Keratinocyte (primary cell): Measurements from ENCODE around the gene LRRC4. TPM values are rescaled to one million over a fixed set of nuclear protein-coding genes. Genes with fewer than 3 reads are reported as not detected.

Experiments used
- DNase-seq: peaks from one replicate; pipeline ENCODE4 v3.0.0-alpha.2; 2011; ENCODE audit warnings: low read depth, missing footprints, low spot score
- FAIRE-seq: peaks from 2 replicates; lab custom pipeline; 2011; peaks lifted over from hg19 to GRCh38; lab: Jason Lieb, UNC
- H2AFZ ChIP-seq: 2 replicates; pipeline ENCODE4 v1.6.0; 2012; ENCODE audit warnings: low read length, control low read depth, inconsistent platforms; ENCODE audit not compliant: control insufficient read depth
- H3K27ac ChIP-seq: 2 replicates; pipeline ENCODE4 v1.5.1; 2011; ENCODE audit warnings: low read length; ENCODE audit not compliant: control insufficient read depth, insufficient read depth
- H3K27me3 ChIP-seq: 3 replicates; pipeline ENCODE4 v1.6.0; 2011; ENCODE audit warnings: low read length; ENCODE audit not compliant: control insufficient read depth, insufficient read depth; ENCODE audit errors: extremely low read depth
- H3K36me3 ChIP-seq, 2 experiments: 2 replicates in 1 of 2; 3 replicates in 1 of 2; pipeline ENCODE4 v1.5.1; 2011; ENCODE audit warnings: low read length in 2 of 2, mild to moderate bottlenecking in 1 of 2; ENCODE audit not compliant: control insufficient read depth in 2 of 2, insufficient read depth in 2 of 2; ENCODE audit errors: extremely low read depth in 1 of 2
- H3K4me1 ChIP-seq: 3 replicates; pipeline ENCODE4 v1.5.1; 2011; ENCODE audit warnings: low read length; ENCODE audit not compliant: control insufficient read depth, insufficient read depth; ENCODE audit errors: extremely low read depth
- H3K4me2 ChIP-seq: 3 replicates; pipeline ENCODE4 v1.6.0; 2011; ENCODE audit warnings: low read depth, low read length; ENCODE audit not compliant: control insufficient read depth, insufficient read depth; ENCODE audit errors: extremely low read depth
- H3K4me3 ChIP-seq, 3 experiments: fragments of 200-600 bp in 1 of 3; sonication (generic) in 1 of 3; 2 replicates in 2 of 3; 3 replicates in 1 of 3; pipeline ENCODE4 v1.5.1; 2011 to 2016; ENCODE audit warnings: low read length in 3 of 3, mild to moderate bottlenecking in 3 of 3, control low read depth in 2 of 3, inconsistent platforms in 1 of 3, low read depth in 1 of 3, mixed read lengths in 1 of 3, mixed run types in 1 of 3, moderate library complexity in 1 of 3; ENCODE audit not compliant: control insufficient read depth in 2 of 3, insufficient read depth in 2 of 3; ENCODE audit errors: extremely low read depth in 1 of 3
- H3K79me2 ChIP-seq: 2 replicates; pipeline ENCODE4 v1.6.0; 2012; ENCODE audit warnings: low read length; ENCODE audit not compliant: control insufficient read depth, insufficient read depth
- H3K9ac ChIP-seq: 3 replicates; pipeline ENCODE4 v1.6.0; 2011; ENCODE audit warnings: low read length; ENCODE audit not compliant: control insufficient read depth, insufficient read depth; ENCODE audit errors: extremely low read depth
- H3K9me1 ChIP-seq: 3 replicates; pipeline ENCODE4 v1.6.0; 2011; ENCODE audit warnings: low read length; ENCODE audit not compliant: control insufficient read depth, insufficient read depth; ENCODE audit errors: extremely low read depth
- H3K9me3 ChIP-seq: 2 replicates; pipeline ENCODE4 v1.5.1; 2012; ENCODE audit warnings: low read depth, low read length; ENCODE audit not compliant: control insufficient read depth
- H4K20me1 ChIP-seq: 3 replicates; pipeline ENCODE4 v1.6.0; 2011; ENCODE audit warnings: low read length; ENCODE audit not compliant: control insufficient read depth, insufficient read depth; ENCODE audit errors: extremely low read depth
- CTCF ChIP-seq, 3 experiments: IDR thresholded peaks in 1 of 3; conservative IDR thresholded peaks in 1 of 3; optimal IDR thresholded peaks in 1 of 3; 2 replicates in 2 of 3; 3 replicates in 1 of 3; pipeline versions ENCODE3 to v1.5.1; 2011; ENCODE audit warnings: low read length in 3 of 3, mild to moderate bottlenecking in 3 of 3, moderate library complexity in 2 of 3, control low read depth in 1 of 3, inconsistent platforms in 1 of 3; ENCODE audit not compliant: insufficient read depth in 2 of 3; ENCODE audit errors: extremely low read depth in 1 of 3
- EZH2 ChIP-seq: IDR thresholded peaks from one replicate; pipeline ENCODE4 v1.6.1; 2012; ENCODE audit warnings: inconsistent platforms, mild to moderate bottlenecking, low read length, moderate library complexity
- dilution Hi-C: fragments of 300-500 bp; cut with MboI; formaldehyde crosslinking; loops from one replicate; pipeline ENCODE4 v1.7.0; 2020; ENCODE audit warnings: low sequenced_read_pairs; ENCODE audit not compliant: extremely low pct_ligation_motif_present
- polyA plus RNA-seq, 5 experiments: library from polyadenylated mRNA; depleted of rRNA in 3 of 5; stranded (reverse) in 3 of 5; stranded (forward) in 1 of 5; unstranded in 1 of 5; fragments of >200 nt; gene quantifications; 1 replicate in 1 of 5; 2 replicates in 3 of 5; 3 replicates in 1 of 5; pipeline versions ENCODE4 v1.2.1 to v1.2.3, GENCODE V29; 2011 to 2012; ENCODE audit warnings: missing spikeins in 2 of 5, low read depth in 1 of 5, low replicate concordance in 1 of 5

Gene LRRC4
- polyA plus RNA-seq, 1 donor (not counting 4 experiments of a cell fraction or from before 2014, with no cell fraction given) = 0.07 TPM

- peaks cover 21 to 36% of the 10 kb centered on the region in 2 experiments for H3K36me3 ChIP-seq
- dilution Hi-C loops = no loop called here
- FAIRE-seq = no peak
Observed at GRCh38 chr7:128074736-128075135, 43.5 kb upstream of the LRRC4 start.

GRCh38 chr7:128074336-128074735 lies 43.1 kb upstream of the LRRC4 start:
- TF ChIP-seq EZH2 = no peak
- no peak for TF ChIP-seq CTCF (optimal IDR thresholded peaks at IDR 0.05 in 1 of 3, IDR thresholded peaks at IDR 0.05 in 1 of 3, conservative IDR thresholded peaks at IDR 0.05 in 1 of 3; ENCODE audit: extremely low read depth in 1 of 3, insufficient read depth in 2 of 3, low read length in 3 of 3)
- Histone ChIP-seq H3K9ac (no peak overlapping the region), H3K79me2 (no peaks in the 10 kb centered on the region), H3K9me1 (no peaks in the 10 kb centered on the region), H3K4me2 (no peak overlapping the region), H3K4me1 (no peaks in the 10 kb centered on the region), H3K27ac (no peak overlapping the region), H3K4me3 (no peak overlapping the region), H2AFZ (no peak overlapping the region), H4K20me1 (no peaks in the 10 kb centered on the region), H3K27me3 (no peaks in the 10 kb centered on the region), H3K36me3 (peaks cover 18 to 33% of the 10 kb centered on the region in 2 experiments), H3K9me3 (no peaks in the 10 kb centered on the region)
- FAIRE-seq (no peak), DNase-seq (no peak)
- dilution Hi-C loops = no loop called here

More at GRCh38 chr7:128074736-128075135, 43.5 kb upstream of the LRRC4 start:
- no peak overlapping the region for H3K9ac ChIP-seq
- no peaks in the 10 kb centered on the region for H3K27me3 ChIP-seq
- no peak for TF ChIP-seq EZH2
- no peak for TF ChIP-seq CTCF (optimal IDR thresholded peaks at IDR 0.05 in 1 of 3, IDR thresholded peaks at IDR 0.05 in 1 of 3, conservative IDR thresholded peaks at IDR 0.05 in 1 of 3; ENCODE audit: extremely low read depth in 1 of 3, insufficient read depth in 2 of 3, low read length in 3 of 3)
- no peak overlapping the region for H3K4me3 ChIP-seq
- no peaks in the 10 kb centered on the region for H3K79me2 ChIP-seq
- no peaks in the 10 kb centered on the region for H3K9me3 ChIP-seq
- no peaks in the 10 kb centered on the region for H3K4me1 ChIP-seq
- no peak overlapping the region for H2AFZ ChIP-seq
- no peaks in the 10 kb centered on the region for H4K20me1 ChIP-seq
- DNase-seq = no peak
- no peak overlapping the region for H3K4me2 ChIP-seq
- no peak overlapping the region for H3K27ac ChIP-seq
- no peaks in the 10 kb centered on the region for H3K9me1 ChIP-seq
